ENCODE measurements around the gene CDYL.

The CDYL gene

GRCh38 chr6:4961322-4962168, 185.3 kb downstream of the CDYL start:
- Histone ChIP-seq H3K27me3 (ENCODE audit: control insufficient read depth, insufficient read depth, low read length) (no peaks in the 10 kb centered on the region), H3K36me3 (ENCODE audit: control insufficient read depth, insufficient read depth, low read length) (no peaks in the 10 kb centered on the region), H3K9ac (ENCODE audit: low read length) (no peak overlapping the region), H3K27ac (ENCODE audit: low read depth, low read length) (no peak overlapping the region), H3K4me1 (ENCODE audit: control insufficient read depth, insufficient read depth, low read length) (no peaks in the 10 kb centered on the region), H3K4me3 (ENCODE audit: low read length) (no peak overlapping the region)

GRCh38 chr6:4962905-4963304, 186.7 kb downstream of the CDYL start:
- Histone ChIP-seq H3K27me3 (ENCODE audit: control insufficient read depth, insufficient read depth, low read length) (no peaks in the 10 kb centered on the region), H3K4me1 (ENCODE audit: control insufficient read depth, insufficient read depth, low read length) (no peaks in the 10 kb centered on the region), H3K36me3 (ENCODE audit: control insufficient read depth, insufficient read depth, low read length) (no peaks in the 10 kb centered on the region), H3K27ac (ENCODE audit: low read depth, low read length) (no peak overlapping the region), H3K9ac (ENCODE audit: low read length) (no peak overlapping the region), H3K4me3 (ENCODE audit: low read length) (no peak overlapping the region)

- no peak overlapping the region for H3K4me3 ChIP-seq (ENCODE audit: low read length)
- no peaks in the 10 kb centered on the region for H3K36me3 ChIP-seq (ENCODE audit: control insufficient read depth, insufficient read depth, low read length)
- no peaks in the 10 kb centered on the region for H3K4me1 ChIP-seq (ENCODE audit: control insufficient read depth, insufficient read depth, low read length)
- no peak overlapping the region for H3K27ac ChIP-seq (ENCODE audit: low read depth, low read length)
- no peak overlapping the region for H3K9ac ChIP-seq (ENCODE audit: low read length)
- H3K27me3 ChIP-seq (ENCODE audit: control insufficient read depth, insufficient read depth, low read length) = no peaks in the 10 kb centered on the region
These were observed 188.7 kb downstream of the CDYL start for GRCh38 chr6:4964675-4965561.

GRCh38 chr6:4965562-4966389, 189.6 kb downstream of the CDYL start:
- Histone ChIP-seq H3K27ac (ENCODE audit: low read depth, low read length) (no peak overlapping the region), H3K4me3 (ENCODE audit: low read length) (no peak overlapping the region), H3K4me1 (ENCODE audit: control insufficient read depth, insufficient read depth, low read length) (peaks cover 4% of the 10 kb centered on the region), H3K36me3 (ENCODE audit: control insufficient read depth, insufficient read depth, low read length) (no peaks in the 10 kb centered on the region), H3K9ac (ENCODE audit: low read length) (no peak overlapping the region), H3K27me3 (ENCODE audit: control insufficient read depth, insufficient read depth, low read length) (no peaks in the 10 kb centered on the region)

- H3K4me3 ChIP-seq (ENCODE audit: low read length) = no peak overlapping the region
- H3K27ac ChIP-seq (ENCODE audit: low read depth, low read length) = no peak overlapping the region
- H3K4me1 ChIP-seq (ENCODE audit: control insufficient read depth, insufficient read depth, low read length) = peaks cover 5% of the 10 kb centered on the region
- H3K27me3 ChIP-seq (ENCODE audit: control insufficient read depth, insufficient read depth, low read length) = no peaks in the 10 kb centered on the region
- H3K9ac ChIP-seq (ENCODE audit: low read length) = no peak overlapping the region
- H3K36me3 ChIP-seq (ENCODE audit: control insufficient read depth, insufficient read depth, low read length) = no peaks in the 10 kb centered on the region
These were observed 191.3 kb downstream of the CDYL start for GRCh38 chr6:4967301-4968030.

GRCh38 chr6:4969609-4970285, 193.5 kb downstream of the CDYL start:
- H3K27me3 ChIP-seq (ENCODE audit: control insufficient read depth, insufficient read depth, low read length) = no peaks in the 10 kb centered on the region
- no peaks in the 10 kb centered on the region for H3K36me3 ChIP-seq (ENCODE audit: control insufficient read depth, insufficient read depth, low read length)
- no peak overlapping the region for H3K4me3 ChIP-seq (ENCODE audit: low read length)
- H3K9ac ChIP-seq (ENCODE audit: low read length) = no peak overlapping the region
- no peak overlapping the region for H3K27ac ChIP-seq (ENCODE audit: low read depth, low read length)
- peaks cover 15% of the 10 kb centered on the region for H3K4me1 ChIP-seq (ENCODE audit: control insufficient read depth, insufficient read depth, low read length)

GRCh38 chr6:4970739-4971395, 194.7 kb downstream of the CDYL start:
- Histone ChIP-seq H3K27me3 (ENCODE audit: control insufficient read depth, insufficient read depth, low read length) (no peaks in the 10 kb centered on the region), H3K4me1 (ENCODE audit: control insufficient read depth, insufficient read depth, low read length) (peaks cover 19% of the 10 kb centered on the region), H3K4me3 (ENCODE audit: low read length) (no peak overlapping the region), H3K27ac (ENCODE audit: low read depth, low read length) (peak overlapping the region; percentile 27), H3K9ac (ENCODE audit: low read length) (no peak overlapping the region), H3K36me3 (ENCODE audit: control insufficient read depth, insufficient read depth, low read length) (no peaks in the 10 kb centered on the region)

- H3K27ac ChIP-seq (ENCODE audit: low read depth, low read length) = no peak overlapping the region
- no peak overlapping the region for H3K4me3 ChIP-seq (ENCODE audit: low read length)
- H3K36me3 ChIP-seq (ENCODE audit: control insufficient read depth, insufficient read depth, low read length) = no peaks in the 10 kb centered on the region
- no peaks in the 10 kb centered on the region for H3K27me3 ChIP-seq (ENCODE audit: control insufficient read depth, insufficient read depth, low read length)
- H3K9ac ChIP-seq (ENCODE audit: low read length) = no peak overlapping the region
- peaks cover 19% of the 10 kb centered on the region for H3K4me1 ChIP-seq (ENCODE audit: control insufficient read depth, insufficient read depth, low read length)
These were observed 195.6 kb downstream of the CDYL start for GRCh38 chr6:4971851-4972250.

GRCh38 chr6:4972438-4972837, 196.2 kb downstream of the CDYL start:
- H3K9ac ChIP-seq (ENCODE audit: low read length) = no peak overlapping the region
- H3K36me3 ChIP-seq (ENCODE audit: control insufficient read depth, insufficient read depth, low read length) = no peaks in the 10 kb centered on the region
- H3K27ac ChIP-seq (ENCODE audit: low read depth, low read length) = no peak overlapping the region
- no peaks in the 10 kb centered on the region for H3K27me3 ChIP-seq (ENCODE audit: control insufficient read depth, insufficient read depth, low read length)
- H3K4me3 ChIP-seq (ENCODE audit: low read length) = no peak overlapping the region
- H3K4me1 ChIP-seq (ENCODE audit: control insufficient read depth, insufficient read depth, low read length) = peaks cover 19% of the 10 kb centered on the region

GRCh38 chr6:4973415-4973814, 197.2 kb downstream of the CDYL start:
- Histone ChIP-seq H3K4me1 (ENCODE audit: control insufficient read depth, insufficient read depth, low read length) (peaks cover 19% of the 10 kb centered on the region), H3K27ac (ENCODE audit: low read depth, low read length) (peak overlapping the region; percentile 82), H3K9ac (ENCODE audit: low read length) (no peak overlapping the region), H3K27me3 (ENCODE audit: control insufficient read depth, insufficient read depth, low read length) (no peaks in the 10 kb centered on the region), H3K36me3 (ENCODE audit: control insufficient read depth, insufficient read depth, low read length) (no peaks in the 10 kb centered on the region), H3K4me3 (ENCODE audit: low read length) (no peak overlapping the region)
